Hematopoietic multipotent progenitor cell treated with erythropoietin and hydrocortisone succinate and interleukin-3 and kit ligand, for 4 days (in vitro differentiated cells): Measurements from ENCODE around the gene C11orf58.

Experiments used
- DNase-seq: peaks from one replicate; pipeline ENCODE4 v3.0.0-alpha.2; 2015

The C11orf58 gene

DNA sequence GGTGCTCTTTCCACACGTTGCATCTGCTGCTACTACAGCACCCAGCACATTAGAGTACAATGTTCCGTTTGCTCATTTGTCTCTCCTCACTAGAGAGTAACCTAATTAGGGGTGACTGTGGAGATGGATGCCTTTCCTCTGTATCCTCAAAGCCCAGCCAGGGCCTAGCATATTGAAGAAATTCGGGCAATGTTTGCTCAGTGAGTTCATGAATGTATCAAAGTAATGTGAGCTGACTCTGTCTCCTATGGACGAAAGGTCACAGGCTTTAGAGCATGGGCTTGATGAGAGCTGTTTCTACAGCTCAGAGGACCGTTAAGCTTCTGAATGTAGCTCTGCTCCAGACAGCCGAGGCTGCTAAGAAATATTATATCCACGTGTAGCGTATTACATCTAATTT, 67.5 kb downstream of the C11orf58 start:
- no peak for DNase-seq

DNA sequence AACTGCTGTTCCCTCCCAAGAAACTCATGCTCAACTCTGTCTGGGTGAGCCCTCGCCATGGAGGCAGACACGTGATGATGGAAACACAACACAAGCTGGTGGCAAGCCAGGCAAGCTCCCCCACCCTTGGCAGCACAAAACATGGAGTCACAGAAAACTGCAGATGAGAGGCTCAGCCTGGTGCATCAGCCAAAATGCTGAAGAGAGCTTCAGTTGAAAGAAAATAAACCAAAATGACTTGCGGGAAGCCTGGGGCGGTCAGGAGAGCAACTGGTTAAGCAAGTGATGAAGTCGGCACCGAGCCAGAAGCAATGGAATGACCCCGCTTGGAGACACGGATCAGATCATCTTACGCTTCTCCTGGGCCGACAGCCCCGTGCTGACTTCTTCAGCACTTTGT, 68.3 kb downstream of the C11orf58 start:
- DNase-seq, result no peak

DNA sequence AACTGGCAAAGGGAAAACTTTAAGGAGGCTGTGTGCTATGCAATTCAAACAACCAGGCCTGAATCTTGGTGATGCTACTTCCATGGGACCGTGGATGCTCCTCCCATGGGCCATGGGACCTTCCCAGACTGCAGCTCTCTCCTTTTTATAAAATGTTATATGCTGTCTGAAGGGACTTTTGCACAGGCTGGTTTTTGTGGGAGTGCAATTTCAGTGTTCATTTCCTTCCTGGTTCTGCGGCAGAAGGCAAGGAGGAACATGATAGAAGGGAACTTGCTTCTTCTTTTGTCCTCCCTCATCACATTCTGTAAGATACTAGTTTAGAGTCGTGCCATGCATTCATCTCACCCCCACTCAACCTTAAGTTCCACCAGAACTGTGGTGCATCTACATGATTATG, 68.9 kb downstream of the C11orf58 start:
- peak; percentile 67 for DNase-seq
